AG09319 (cell line): ENCODE results near the gene PIM3.

Experiments
- DNase-seq: peaks from one replicate; pipeline ENCODE4 v3.0.0-alpha.2; 2010; ENCODE audit warnings: low read depth; ENCODE audit errors: extremely low read depth
- CTCF ChIP-seq: IDR thresholded peaks from 2 replicates; pipeline ENCODE4 v1.5.1; 2011; ENCODE audit warnings: low read depth, mild to moderate bottlenecking, inconsistent platforms, low read length, moderate library complexity

PIM3 gene

GRCh38 chr22:49956418-49956770, 4.2 kb upstream of the PIM3 start:
- TF ChIP-seq CTCF = no peak
- no peak for DNase-seq

DNA sequence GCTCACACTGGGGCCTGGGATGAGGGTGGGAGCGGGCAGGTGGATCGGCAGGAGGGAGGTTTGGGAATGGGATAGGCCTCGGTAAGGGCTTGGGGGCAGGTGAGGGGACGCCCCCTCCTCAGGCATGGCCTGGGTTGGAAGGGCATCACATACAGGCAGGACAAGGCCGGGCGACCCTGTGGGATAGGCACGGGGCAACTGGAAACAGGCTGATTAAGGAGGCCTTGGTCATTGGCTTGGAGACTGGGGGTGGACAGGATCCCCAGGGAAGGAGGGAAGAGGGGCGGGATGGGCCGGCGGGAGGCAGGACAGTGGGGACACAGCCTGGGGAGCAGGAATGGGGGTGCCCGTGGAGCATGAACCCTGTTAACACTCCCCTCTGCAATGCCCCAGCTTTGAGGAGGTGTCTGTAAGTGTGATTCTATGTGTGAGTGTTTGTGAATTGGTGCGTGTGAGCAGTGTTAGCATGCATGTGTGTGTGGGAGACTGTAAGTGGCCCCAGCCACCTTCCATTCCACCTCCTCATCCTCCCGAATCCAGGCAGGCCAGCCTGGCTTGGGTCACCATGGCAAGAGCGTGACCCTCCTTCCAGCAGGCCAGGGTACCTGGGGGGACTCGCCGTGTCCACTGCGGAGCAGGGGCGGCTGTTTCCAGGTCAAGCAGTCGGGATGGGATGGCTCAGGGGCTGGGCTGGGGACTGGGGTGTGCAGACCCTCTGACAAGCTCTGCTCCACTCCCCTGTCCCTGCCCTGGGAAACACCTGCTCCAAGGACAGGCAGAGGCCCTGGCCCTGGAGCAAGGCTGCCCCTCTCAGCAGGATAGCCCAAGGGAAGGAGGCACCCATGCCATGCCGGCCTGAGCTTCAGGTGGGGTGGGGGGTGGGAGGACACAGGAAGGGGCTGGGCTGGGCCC, 3.4 kb upstream of the PIM3 start:
- DNase-seq = no peak
- no peak for TF ChIP-seq CTCF

DNA sequence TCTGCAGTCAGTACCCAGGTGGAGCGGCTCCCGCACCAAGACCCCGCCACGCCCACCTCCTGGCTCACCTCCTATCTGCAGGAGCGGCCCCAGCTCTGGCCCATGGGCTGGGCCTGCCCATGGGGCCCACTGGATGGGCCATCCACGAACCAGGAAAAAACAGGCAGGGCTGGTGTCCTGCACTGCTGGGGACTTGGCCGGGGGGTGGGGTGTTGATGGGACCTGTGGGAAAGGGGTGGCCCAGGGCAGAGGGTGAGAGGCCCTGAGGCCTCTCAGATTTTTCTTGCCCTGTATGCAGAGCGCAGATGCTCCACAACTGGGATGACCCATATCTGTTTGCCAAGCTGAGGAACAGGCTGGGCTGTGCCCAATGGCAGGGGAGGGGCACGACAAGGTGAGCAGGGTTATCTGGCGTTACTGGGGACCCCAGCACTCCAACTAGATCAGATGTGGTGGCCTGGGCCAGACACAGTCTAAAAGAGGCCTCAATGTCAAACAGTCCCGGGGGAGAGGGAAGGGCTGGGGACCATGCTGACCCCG, 2.7 kb upstream of the PIM3 start:
- no peak for TF ChIP-seq CTCF
- no peak for DNase-seq

GRCh38 chr22:49958366-49958921, 2.1 kb upstream of the PIM3 start:
- DNase-seq = no peak
- no peak for TF ChIP-seq CTCF

DNA sequence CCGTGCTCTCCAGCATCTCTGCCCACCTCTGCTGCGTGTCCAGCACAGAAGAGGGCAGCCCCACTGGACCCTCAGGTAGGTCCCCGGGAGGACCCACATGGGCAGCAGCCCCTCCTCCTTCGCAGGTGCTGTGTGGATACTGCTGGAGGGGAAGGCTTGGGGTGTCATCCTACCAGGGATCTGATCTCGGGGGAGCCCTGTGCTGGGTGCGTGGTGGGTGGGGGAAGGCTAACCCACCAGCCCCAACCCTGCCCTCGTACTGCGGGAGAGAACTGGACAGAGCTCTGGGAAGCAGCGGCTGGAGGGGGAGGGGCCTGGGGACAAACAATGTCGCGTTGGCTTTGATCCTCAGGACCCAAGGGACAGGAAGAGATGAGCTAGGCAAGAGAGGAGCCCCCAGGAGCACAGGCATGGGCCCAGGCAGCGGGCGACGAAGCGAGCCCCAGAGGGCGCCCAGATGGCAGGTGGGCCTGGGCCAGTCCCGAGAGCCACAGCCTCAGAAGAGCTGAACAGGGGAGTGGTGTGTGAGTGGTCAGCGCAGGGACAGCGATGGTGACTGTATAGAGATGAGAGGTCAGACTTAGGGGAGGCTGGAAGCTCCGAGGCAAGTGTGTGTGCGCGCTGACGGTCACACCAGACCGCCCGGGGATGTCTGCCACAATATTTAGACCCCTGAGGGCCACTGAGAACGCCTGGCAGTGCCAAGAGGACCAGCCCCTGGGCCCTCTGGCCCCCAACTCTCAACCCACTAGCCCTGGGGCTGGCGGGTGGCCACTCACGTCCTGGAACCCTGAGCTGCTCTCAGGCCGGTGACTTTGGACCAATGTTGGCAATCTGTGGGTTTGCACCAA, 1.4 kb upstream of the PIM3 start:
- DNase-seq = no peak
- TF ChIP-seq CTCF = no peak

DNA sequence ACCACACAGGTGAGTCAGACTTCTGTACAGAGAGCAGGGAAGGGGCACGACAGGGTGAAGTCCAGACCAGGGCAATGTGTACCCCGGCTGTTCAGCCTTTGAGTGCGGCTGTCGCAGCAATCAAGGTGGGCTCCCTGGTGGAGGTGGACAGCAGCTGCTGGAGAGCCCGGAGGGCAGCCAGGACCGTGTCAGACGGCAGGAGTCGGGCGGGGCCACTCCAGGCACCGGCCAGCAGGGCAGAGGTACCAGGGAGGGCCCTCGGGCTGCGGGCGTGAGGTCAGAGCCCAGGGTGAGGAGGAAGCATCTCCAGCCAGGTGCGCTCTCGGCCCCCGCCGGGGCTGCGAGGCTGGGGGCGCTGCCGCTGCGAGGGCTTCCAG, 802 bp upstream of the PIM3 start:
- TF ChIP-seq CTCF = no peak
- DNase-seq = no peak
